ENCODE measurements around the gene NEURL1. TPM values are rescaled to one million over a fixed set of nuclear protein-coding genes. Genes with fewer than 3 reads are reported as not detected.
A peak's percentile ranks its signal among the peaks of the same experiment; 100 is the strongest.

The NEURL1 gene
- total and polyA plus RNA-seq, 9 donors, result 0.28 to 5.6 (median 3.1) TPM

GRCh38 chr10:103450201-103450695, 43.3 kb upstream of the NEURL1 start:
- intact Hi-C loops (cut with DNase I), result no loop called here
- Histone ChIP-seq H3K27me3 (no peaks in the 10 kb centered on the region), H3K4me3 (peak overlapping the region; percentile 69), H3K36me3 (no peaks in the 10 kb centered on the region), H3K9me3 (no peaks in the 10 kb centered on the region), H3K27ac (peak overlapping the region; percentile 93 to 97), H3K4me1 (ENCODE audit: insufficient read depth) (peaks cover 40% of the 10 kb centered on the region)
- DNase-seq, result no peak
- TF ChIP-seq POLR2A (IDR thresholded peaks at IDR 0.05) (no peak), EP300 (IDR thresholded peaks at IDR 0.05) (no peak), CTCF (IDR thresholded peaks at IDR 0.05) (no peak)
- WGBS, 3 donors, result 68 to 73% (median 72%) methylated on average over 12 of the region's 12 CpGs

GRCh38 chr10:103451091-103451813, 42.3 kb upstream of the NEURL1 start:
- H3K4me3 ChIP-seq, result peak overlapping the region; percentile 69
- peak; percentile 68 to 81 (median 75) for DNase-seq
- peaks cover 33% of the 10 kb centered on the region for H3K4me1 ChIP-seq (ENCODE audit: insufficient read depth)
- 0 to 1% (median 0%) methylated on average over 14 of the region's 14 CpGs for whole genome bisulfite sequencing, 3 donors
- no peak for TF ChIP-seq EP300 (IDR thresholded peaks at IDR 0.05)
- peak; percentile 25 for TF ChIP-seq POLR2A (IDR thresholded peaks at IDR 0.05)
- no peaks in the 10 kb centered on the region for H3K27me3 ChIP-seq
- H3K27ac ChIP-seq, result peak overlapping the region; percentile 93 to 97
- H3K36me3 ChIP-seq, result no peaks in the 10 kb centered on the region
- intact Hi-C loops (cut with DNase I), result no loop called here
- no peaks in the 10 kb centered on the region for H3K9me3 ChIP-seq

GRCh38 chr10:103451831-103452505, 41.5 kb upstream of the NEURL1 start, which contains the start of gene CALHM2:
CALHM2 (minus strand) TSS chr10:103452370; CDS start chr10:103449941, 2,429 bp downstream.
- intact Hi-C loops (cut with DNase I), result no loop called here
- Histone ChIP-seq H3K9me3 (no peaks in the 10 kb centered on the region), H3K4me1 (ENCODE audit: insufficient read depth) (peaks cover 30% of the 10 kb centered on the region), H3K4me3 (peak within 1 kb of the TSS; percentile 69), H3K27ac (peak within 1 kb of the TSS; percentile 93 to 97), H3K36me3 (no peaks in the 10 kb centered on the region), H3K27me3 (no peaks in the 10 kb centered on the region)
- no peak for TF ChIP-seq CTCF (IDR thresholded peaks at IDR 0.05)
- TF ChIP-seq EP300 (IDR thresholded peaks at IDR 0.05), result no peak
- peak; percentile 48 for TF ChIP-seq POLR2A (IDR thresholded peaks at IDR 0.05)
- DNase-seq, result peak; percentile 73 to 81 (median 76)
- WGBS, 3 donors, result 0 to 11% (median 0%) methylated on average over 29 to 32 of the region's 32 CpGs

- Histone ChIP-seq H3K4me1 (ENCODE audit: insufficient read depth) (peaks cover 25% of the 10 kb centered on the region), H3K4me3 (peak overlapping the region; percentile 69), H3K27ac (peak overlapping the region; percentile 93 to 97), H3K9me3 (no peaks in the 10 kb centered on the region), H3K27me3 (no peaks in the 10 kb centered on the region), H3K36me3 (no peaks in the 10 kb centered on the region)
- intact Hi-C loops (cut with DNase I), result no loop called here
- TF ChIP-seq POLR2A (IDR thresholded peaks at IDR 0.05) (no peak), CTCF (IDR thresholded peaks at IDR 0.05) (no peak), EP300 (IDR thresholded peaks at IDR 0.05) (no peak)
- WGBS, 3 donors, result 18 to 23% (median 22%) methylated on average over 26 to 27 of the region's 27 CpGs
- no peak for DNase-seq
These were observed 40.8 kb upstream of the NEURL1 start for GRCh38 chr10:103452506-103453230.

All from ovary (tissue), 9 donors.